ENCODE measurements around the gene COL8A1. TPM values are rescaled to one million over a fixed set of nuclear protein-coding genes. Genes with fewer than 3 reads are reported as not detected.

The COL8A1 gene
- total and polyA plus RNA-seq, 8 donors = 0.24 to 10.1 (median 0.59) TPM

DNA sequence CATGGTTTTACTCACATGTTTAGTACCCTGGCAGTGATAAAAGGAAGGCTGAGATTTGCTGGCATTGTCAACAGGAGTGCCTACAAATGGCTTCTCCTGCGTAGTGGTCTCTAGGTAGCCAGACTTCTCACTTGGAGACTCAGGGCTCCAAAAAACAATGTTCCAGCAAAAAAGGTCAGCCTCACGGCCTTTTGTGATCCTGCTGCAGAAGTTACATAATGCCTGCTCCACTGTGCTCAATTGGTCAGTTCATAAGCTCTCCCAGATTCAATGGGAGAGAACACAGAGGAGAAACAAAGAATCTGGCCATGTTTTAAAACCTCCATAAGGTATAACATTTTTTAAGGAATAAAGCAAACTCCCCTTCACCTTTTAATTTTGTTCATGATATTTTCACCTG lies 103.2 kb downstream of the COL8A1 start:
- Histone ChIP-seq H3K4me3 (no peak overlapping the region), H3K4me1 (no peaks in the 10 kb centered on the region), H3K9me3 (no peaks in the 10 kb centered on the region), H3K27ac (no peak overlapping the region), H3K27me3 (no peaks in the 10 kb centered on the region), H3K36me3 (no peaks in the 10 kb centered on the region)
- DNase-seq = no peak
- no peak for ATAC-seq
- WGBS, 2 donors = 46 to 60% methylated on average over 2 of the region's 2 CpGs
- TF ChIP-seq, protein P1, sequence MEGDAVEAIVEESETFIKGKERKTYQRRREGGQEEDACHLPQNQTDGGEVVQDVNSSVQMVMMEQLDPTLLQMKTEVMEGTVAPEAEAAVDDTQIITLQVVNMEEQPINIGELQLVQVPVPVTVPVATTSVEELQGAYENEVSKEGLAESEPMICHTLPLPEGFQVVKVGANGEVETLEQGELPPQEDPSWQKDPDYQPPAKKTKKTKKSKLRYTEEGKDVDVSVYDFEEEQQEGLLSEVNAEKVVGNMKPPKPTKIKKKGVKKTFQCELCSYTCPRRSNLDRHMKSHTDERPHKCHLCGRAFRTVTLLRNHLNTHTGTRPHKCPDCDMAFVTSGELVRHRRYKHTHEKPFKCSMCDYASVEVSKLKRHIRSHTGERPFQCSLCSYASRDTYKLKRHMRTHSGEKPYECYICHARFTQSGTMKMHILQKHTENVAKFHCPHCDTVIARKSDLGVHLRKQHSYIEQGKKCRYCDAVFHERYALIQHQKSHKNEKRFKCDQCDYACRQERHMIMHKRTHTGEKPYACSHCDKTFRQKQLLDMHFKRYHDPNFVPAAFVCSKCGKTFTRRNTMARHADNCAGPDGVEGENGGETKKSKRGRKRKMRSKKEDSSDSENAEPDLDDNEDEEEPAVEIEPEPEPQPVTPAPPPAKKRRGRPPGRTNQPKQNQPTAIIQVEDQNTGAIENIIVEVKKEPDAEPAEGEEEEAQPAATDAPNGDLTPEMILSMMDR (IDR thresholded peaks at IDR 0.05) = no peak
- FAIRE-seq = no peak
- intact Hi-C loops (cut with DNase I) = no loop called here

DNA sequence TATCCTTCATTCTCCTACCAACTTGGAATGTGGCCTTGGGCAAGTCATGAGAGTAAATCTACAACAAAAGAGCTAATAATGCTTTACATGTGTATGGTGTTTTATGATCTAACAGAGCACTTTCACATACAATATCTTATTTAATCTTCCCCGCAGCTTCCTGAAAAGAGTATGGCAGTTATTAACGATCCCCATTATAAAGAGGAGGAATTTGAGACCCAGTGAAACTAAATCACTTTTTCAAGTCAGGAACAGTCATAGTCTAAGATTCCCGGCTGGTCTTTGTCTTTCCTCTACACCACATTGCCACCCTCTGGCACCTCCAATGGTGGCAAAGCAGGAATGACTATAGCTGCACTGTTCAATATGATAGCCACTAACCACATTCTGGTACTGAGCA lies 109.5 kb downstream of the COL8A1 start:
- DNase-seq (no peak), ATAC-seq (no peak), FAIRE-seq (no peak)
- TF ChIP-seq, protein P1 (IDR thresholded peaks at IDR 0.05) = no peak
- WGBS, 2 donors = 39 to 43% methylated on average over 3 of the region's 3 CpGs
- Histone ChIP-seq H3K4me3 (no peak overlapping the region), H3K9me3 (no peaks in the 10 kb centered on the region), H3K36me3 (no peaks in the 10 kb centered on the region), H3K27ac (no peak overlapping the region), H3K4me1 (no peaks in the 10 kb centered on the region), H3K27me3 (no peaks in the 10 kb centered on the region)
- intact Hi-C loops (cut with DNase I) = no loop called here

DNA sequence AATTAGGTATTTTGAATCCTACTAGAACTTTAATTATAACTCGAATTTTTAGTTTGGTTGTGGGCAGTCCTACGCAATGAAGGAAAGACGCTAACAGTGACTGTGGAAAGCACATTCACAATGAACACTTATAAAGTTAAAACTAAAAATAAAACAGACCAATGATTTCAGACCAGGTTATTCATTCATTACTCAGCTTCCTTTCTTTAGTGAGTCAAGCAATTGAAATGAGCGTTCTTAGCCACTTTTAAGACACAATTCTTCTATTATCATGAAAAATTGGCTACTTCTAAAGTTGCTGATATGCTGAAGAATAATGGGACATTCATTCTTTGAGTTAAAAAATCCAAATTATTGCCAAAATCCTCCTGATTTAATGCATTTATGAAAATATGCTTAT lies 113.3 kb downstream of the COL8A1 start:
- no peak overlapping the region for H3K27ac ChIP-seq
- H3K4me1 ChIP-seq = no peaks in the 10 kb centered on the region
- H3K9me3 ChIP-seq = no peaks in the 10 kb centered on the region
- no peaks in the 10 kb centered on the region for H3K27me3 ChIP-seq
- intact Hi-C loops (cut with DNase I) = no loop called here
- DNase-seq = no peak
- no peak for ATAC-seq
- TF ChIP-seq, protein P1 (IDR thresholded peaks at IDR 0.05) = no peak
- H3K4me3 ChIP-seq = no peak overlapping the region
- H3K36me3 ChIP-seq = no peaks in the 10 kb centered on the region
- WGBS, 2 donors = 65 to 75% methylated on average over 4 of the region's 4 CpGs
- no peak for FAIRE-seq

DNA sequence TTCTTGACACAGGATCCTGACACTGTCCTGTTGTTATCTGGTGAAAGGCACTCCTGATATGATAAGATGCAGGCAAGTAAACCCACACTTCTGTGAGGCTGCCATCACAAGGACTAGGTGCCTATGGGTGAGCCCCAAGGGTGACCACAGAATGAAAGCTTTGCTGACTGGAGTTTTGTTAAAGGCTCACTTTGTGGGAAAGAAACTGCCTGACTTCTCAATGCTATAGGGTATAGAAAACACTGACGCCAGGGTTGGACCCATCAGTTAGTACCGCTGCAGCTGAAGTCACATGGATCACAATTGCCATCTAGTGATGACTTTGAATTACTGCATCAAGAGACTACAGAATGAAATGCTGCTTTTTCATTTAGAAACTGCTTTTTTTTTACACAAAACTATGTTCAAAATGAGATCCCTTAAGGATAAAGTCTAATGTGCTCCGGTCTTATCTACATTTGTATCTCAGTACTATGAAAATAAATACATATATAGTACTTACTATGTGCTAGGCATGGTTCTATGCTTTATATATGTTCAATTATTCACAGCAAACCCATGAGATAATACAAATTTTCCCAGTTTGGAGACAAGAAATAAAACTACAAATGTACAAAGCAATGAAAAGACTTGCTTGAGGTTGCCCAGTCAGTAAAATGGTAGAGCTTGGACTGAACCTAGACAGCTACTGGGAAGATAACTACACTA lies 115.0 kb downstream of the COL8A1 start:
- 0% methylated on average over 3 of the region's 3 CpGs for whole genome bisulfite sequencing, 2 donors
- Histone ChIP-seq H3K4me3 (no peak overlapping the region), H3K36me3 (no peaks in the 10 kb centered on the region), H3K4me1 (no peaks in the 10 kb centered on the region), H3K27ac (no peak overlapping the region), H3K27me3 (peaks cover 0 to 7% (median 0%) of the 10 kb centered on the region in 4 donors), H3K9me3 (no peaks in the 10 kb centered on the region)
- FAIRE-seq (no peak), ATAC-seq (peak in 3 of 4 donors; percentile 74 to 81 (median 75)), DNase-seq (no peak)
- intact Hi-C loops (cut with DNase I) = no loop called here
- TF ChIP-seq, protein P1 (IDR thresholded peaks at IDR 0.05) = peak in 3 of 4 donors; percentile 29 to 43 (median 39)

DNA sequence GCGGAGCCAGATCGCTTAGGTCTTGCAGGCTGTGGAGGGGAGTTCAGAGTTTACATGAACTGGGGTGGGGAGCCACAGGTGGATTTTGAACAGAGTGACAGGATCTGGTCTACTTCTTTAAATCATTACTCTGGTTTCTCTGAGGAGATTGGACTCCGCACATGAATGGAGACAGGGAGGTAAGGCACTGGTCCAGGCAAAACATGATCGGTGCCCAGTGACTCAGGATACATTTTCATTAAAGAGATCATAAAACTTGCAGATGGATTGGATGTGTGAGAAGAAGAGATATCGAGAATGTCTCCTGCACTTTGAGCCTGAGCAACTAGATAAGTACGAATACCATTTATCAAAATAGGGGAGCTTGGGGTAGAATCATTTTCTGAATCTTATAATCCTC lies 117.4 kb downstream of the COL8A1 start:
- no peaks in the 10 kb centered on the region for H3K36me3 ChIP-seq
- DNase-seq (no peak), FAIRE-seq (no peak), ATAC-seq (no peak)
- TF ChIP-seq, protein P1 (IDR thresholded peaks at IDR 0.05) = no peak
- no peaks in the 10 kb centered on the region for H3K4me1 ChIP-seq
- H3K4me3 ChIP-seq = no peak overlapping the region
- no peaks in the 10 kb centered on the region for H3K9me3 ChIP-seq
- intact Hi-C loops (cut with DNase I) = no loop called here
- H3K27me3 ChIP-seq = peaks cover 0 to 7% (median 0%) of the 10 kb centered on the region in 4 donors
- WGBS, 2 donors = 84 to 85% methylated on average over 6 of the region's 6 CpGs
- H3K27ac ChIP-seq = no peak overlapping the region
